ENCODE measurements around the gene KCTD16.

The KCTD16 gene

DNA sequence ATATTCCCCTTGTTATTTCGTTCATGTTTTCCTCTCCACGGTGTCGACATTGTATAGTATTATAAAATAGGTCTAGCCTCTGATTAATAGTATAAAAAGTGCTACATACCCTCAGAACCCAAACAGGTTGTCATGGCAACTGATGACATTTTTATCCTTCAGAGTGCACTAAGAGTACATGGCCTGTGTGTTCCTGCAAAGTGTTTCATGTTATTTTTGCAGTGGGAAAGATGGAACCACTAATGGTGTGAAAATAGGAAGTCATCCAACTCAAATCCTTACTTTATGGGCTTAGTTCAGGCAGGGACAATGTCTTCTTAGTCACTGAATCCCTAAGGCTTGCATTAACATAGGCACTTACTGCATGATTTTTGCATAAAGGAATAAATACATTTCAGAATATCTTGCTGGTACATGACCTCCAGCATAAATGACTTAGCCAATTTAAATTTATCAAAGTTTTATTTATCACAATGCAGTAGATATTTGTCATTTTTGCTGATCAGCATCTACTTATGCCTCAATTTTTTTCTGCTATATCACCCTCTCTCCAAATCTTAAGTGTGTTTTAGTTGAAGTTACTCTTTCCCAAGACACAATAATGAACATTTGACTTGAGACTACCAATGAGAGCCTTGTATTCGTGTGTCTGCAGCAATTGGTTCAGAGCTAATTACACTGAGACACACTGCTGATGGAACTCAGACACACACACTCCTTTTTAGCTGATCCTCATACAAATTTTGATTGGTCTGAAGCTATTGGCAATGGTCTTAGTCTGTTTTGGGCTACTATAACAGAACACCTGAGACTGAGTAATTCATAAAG lies 243.7 kb downstream of the KCTD16 start:
- DNase-seq = no peak

DNA sequence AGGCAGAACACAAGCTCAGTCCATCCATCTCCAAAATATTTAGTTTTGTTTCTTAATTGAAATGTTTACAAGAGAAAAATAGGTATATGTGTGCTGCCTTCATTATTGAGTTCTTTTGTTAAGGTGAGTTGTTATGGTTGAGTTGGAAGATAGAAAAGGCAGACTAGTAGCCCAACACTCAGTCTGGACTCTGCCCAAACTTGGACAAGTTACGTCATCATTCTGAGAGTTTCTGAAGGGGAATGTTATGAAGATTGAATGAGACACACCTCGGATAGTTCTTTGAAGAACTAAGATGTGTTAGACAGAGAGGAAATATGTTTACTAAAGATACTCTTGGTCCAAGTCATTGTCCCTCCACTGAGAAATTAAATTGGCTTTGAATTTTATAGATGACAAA lies 245.5 kb downstream of the KCTD16 start:
- DNase-seq = no peak

DNA sequence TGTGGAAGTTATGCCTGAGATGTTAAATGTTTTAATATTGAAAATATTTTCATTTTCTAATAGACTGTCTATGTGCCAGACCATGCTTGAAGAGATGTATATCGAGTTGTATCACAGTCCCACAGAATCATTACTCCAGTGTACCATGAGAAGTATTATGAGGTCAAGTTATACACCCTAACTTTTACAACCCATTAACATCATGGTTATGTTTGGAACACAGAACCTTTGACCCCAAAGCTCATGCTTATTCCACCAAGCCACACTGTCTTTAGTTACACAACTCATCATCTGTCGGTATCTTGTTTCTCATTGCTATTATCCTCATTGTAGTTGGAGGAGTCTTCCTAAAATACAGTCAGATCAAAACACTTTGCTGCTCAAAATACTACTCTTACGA lies 248.0 kb downstream of the KCTD16 start:
- DNase-seq = no peak

DNA sequence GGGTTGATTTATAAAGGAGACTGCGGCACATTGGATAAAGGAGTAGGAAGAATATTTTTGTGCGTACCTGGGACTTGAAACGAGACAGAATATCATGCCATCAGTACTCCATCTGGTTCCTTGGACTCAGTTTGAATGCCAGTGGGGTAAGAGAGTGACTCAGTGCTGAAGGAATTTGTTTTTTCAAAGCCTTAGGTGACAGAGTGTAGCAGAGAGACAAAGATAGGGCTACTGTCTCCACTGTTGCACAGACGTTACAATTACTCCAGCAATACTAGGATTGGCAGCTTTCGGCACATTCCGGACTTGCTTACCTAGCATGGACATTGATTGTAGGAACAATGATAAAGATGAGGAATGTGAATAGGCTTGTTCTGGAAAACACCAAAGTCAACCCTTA lies 250.7 kb downstream of the KCTD16 start:
- DNase-seq = no peak

DNA sequence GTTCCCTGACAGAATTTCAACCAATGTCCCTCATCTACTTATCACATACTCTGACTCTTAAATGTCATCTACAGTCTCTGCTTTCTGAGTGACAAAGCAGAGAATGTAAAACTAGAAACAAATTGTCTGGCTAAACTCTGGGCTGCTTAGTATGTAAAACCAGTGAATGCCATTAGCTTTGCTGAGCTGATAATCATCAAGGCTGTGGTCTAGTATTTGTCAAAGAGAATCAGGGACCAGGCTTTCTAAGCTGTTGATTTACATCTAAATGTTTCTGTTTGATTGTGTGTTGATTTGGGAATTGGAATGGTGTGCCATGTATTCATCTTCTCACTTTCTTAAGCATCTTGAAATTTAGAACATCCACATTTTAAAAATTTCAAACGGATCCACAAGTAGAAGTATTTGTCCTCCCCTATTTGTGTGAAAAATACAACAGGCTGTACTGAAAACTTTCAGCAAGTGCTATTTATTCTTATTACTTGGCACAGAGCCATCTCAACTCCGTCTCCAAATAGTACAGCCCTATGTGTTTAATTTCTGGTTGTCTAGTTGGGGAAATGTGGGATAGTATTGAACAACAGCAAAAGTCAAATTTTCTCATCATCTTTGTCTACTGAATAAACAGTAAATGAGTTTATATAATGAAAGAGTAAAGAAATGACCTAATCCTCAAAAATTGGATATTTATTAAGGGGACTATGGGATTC lies 251.5 kb downstream of the KCTD16 start:
- no peak for DNase-seq

DNA sequence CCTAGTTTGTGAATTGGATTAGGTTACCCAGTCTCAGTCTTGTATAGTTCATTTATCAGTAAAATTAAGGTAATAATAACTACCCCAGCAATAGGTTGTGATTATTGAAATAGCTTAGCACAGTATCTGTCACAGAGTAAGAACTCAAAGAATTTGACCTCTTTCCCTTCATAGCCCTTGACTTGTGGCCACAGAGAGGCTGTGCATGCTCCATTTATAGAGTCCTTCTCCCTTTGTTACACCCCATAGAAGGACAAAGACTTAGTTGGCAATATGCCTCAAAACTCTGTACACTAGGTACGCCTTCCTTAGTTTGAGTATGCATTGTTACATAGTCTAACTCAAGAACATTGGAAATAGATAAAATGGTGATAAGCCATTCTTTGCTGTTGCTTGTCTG lies 257.2 kb downstream of the KCTD16 start:
- DNase-seq = no peak

DNA sequence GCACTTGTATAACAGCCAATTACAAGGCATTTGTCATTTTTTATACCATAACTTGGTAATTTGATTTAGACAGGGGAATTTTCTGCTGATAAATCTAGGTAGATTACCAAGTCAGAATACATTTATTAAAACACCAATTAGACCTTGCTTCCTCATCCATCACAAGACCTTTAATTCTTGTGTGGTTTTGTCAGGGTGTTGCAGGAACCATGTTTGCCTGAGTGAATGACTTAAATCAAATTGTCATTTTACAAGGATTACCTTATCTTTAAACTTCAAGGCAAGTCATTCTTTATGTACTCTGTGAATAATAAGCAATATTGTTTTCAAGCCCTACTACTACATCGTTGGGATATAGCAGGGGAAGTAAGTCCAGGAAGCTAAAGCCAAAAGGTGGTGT lies 257.7 kb downstream of the KCTD16 start:
- DNase-seq = no peak

DNA sequence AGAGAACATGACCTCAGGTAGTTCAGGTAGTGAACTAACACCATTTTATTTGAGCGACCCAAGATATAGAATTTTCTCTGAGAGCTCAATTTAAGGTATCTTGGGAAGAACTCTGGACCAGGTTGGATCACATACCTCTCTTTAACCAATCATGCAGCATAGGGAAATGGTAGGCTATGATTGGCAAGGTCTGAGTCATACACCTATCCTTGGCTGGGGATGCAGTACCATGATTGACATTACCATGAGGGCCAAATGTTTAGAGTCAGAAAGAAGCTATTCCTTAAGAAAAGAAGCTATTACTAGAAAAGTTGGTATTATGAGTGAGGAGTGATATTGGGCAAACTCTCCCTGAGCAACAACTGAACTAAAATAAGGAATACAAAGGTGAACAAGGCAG lies 258.7 kb downstream of the KCTD16 start:
- no peak for DNase-seq

DNA sequence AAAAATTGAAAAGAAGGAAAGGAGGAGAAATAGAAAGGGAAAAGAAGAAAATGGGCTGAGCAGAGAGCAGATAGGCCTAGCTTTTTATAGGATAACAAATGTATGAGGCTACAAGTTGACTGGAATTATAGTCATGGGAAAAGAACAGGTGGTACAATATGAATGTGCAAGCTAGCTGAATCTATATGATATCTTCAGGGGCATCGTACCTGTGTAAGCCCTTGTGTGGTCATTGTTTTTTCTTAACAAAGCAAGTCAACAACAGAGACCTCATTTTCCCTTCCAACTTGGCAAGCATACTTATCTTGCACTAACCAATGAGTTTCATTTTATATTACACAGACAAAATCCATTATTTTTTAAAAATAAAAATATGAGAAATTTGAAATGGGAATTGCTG lies 259.2 kb downstream of the KCTD16 start:
- no peak for DNase-seq

DNA sequence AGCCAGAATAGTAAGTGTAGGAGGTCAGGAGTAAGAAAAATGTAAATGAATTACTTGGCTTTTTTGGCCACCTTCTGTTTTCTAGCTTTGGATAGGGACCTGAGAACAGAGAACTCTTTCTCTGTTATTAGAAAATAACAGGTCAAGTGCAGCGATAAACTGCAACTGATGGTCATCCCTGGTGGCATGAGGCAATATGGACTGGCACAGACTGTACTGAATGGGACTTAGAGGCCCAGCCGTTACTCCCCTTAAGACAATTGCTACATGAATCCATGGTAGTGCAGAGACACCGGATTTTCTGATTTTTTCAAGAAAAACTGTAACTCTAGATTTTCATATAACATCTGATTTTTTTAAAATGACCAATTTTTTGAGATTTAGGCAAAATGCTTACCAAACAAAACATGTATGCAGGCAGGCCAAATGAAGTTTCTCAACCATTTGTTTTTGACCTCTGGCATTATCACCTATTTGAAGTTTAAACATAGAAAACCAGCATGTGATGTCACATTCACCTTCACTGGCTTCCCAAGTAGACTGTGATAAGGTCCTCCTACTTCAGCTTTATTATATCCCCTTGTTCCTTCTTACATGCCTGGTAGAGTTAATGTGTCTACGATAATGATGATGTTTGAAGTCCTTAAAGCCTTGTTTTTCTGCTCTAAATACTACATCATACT lies 262.6 kb downstream of the KCTD16 start:
- DNase-seq = no peak

DNA sequence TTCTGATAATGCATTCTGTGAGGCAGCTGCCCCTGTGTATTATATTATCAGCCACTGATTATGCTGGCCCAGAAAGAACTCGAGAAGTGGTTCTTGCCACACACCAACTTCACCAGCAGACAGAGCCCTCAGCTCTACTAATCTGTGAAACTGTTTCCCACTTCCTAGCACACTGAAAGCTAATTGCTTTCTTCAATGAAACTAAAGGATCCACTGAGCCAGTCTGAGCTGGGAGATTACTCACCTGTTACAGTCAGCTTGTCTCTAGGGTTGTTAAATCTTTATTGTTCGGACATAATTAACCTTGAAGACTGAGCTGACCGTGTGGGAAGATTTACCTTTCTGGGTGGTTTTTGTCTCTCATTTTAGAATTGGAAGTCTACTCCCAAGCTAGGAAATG lies 263.2 kb downstream of the KCTD16 start:
- DNase-seq = no peak

DNA sequence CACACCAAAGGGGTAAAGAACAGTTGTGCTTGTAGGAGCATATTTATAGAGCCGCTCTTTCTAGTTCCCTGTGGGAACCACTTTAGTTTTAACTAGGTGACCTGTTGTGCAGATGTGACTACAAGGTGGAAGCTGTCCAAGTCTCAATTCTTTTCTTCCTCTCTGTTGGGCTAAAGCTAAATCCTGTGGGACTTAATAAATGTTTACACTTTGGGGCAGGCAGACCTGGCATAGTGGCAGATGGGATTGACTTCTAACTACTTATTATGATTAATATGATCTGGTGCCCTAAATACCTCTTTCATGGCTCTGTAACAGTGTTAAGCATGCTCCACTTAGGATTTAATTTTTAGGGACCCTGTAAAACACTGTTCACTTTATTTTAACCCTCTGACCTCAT lies 265.3 kb downstream of the KCTD16 start:
- no peak for DNase-seq

DNA sequence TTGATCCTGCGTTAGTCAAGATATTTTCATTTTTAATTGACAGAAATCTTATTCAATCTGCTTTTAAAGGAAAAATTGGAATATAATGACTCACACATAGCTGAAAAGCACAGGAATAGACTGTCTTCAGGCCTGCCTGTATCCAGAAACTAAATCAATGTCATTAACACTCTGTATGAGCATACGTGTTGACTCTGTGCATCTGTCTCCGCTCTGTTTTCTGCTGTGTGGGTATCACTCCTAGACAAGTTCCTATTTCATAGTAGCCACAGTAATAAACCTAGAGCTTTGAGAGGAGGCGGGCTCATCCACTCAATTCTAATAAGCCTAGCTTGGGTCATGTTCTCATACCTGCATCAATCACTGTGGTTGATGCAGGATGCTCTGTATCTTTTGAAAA lies 267.6 kb downstream of the KCTD16 start:
- no peak for DNase-seq

DNA sequence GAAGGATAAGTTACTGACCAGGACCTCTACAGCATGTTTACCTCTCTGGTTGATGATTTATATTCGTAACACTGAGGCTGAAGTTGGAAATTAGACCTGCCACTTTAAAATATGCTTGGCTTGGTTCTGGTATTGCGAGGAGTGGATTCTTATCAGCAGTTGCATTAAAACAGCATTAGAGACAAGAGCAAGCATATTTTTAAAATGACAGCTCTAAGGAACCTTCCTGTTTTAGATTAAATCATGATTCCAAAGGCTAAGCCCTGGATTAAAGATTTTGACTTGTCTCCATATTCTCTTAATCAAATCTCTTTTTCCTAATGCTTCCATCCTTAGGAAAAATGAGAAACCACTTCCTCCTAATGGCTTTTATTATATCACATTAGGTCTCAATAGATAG lies 277.8 kb downstream of the KCTD16 start:
- DNase-seq = no peak

DNA sequence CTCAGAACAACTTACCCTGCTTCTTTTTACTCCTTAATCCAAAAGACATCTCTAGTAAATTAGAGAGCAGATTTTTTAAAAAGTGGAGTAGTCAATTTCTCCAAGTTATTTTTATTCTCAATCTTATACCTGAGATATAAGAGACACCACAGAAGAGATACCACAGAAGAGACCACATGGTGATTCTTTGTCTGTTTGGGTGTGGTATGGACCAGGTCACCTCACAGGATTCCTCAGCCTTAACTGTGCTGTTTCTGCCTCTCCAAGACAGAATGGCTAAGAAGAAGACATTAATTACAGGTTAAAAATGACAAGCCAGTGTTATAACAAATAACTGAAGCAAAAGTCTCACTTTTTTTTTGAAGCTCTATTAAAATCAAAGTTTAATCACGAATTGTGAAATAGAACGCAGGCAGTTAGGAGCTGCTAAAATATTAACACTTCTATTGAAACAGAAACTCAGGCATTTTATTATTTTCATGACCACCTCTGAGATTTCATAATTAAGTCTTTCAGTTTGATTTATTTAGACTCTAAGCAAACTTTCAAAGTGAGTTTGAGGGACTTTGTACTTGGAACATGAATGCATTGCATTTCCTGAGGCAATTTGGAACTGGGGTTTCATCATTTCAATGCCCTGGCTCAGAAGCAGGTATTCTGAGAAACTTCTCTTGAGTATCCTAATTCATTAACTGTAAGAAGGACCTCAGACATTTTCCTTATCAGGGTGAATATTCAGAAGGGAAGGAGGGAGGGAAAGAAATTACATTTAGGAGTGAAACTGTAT lies 280.7 kb downstream of the KCTD16 start:
- DNase-seq = no peak

DNA sequence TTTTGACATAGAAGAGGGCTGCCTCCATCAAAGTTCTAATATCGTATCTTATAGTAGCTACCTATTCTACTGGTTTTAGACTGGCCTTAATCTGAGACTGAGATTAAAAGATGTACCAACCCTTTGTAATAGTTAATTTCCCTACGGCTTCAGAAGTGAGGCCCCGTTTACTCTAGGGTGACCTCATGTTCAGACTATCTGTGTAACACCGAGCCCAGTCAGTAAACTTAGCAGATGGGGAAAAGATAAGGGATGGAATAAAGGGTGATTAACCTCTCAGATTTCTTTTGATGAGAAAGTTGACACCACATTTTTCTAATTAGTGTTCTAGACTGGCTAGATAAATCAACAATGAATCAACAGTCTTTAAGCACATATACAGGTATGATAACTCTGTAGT lies 283.1 kb downstream of the KCTD16 start:
- no peak for DNase-seq

DNA sequence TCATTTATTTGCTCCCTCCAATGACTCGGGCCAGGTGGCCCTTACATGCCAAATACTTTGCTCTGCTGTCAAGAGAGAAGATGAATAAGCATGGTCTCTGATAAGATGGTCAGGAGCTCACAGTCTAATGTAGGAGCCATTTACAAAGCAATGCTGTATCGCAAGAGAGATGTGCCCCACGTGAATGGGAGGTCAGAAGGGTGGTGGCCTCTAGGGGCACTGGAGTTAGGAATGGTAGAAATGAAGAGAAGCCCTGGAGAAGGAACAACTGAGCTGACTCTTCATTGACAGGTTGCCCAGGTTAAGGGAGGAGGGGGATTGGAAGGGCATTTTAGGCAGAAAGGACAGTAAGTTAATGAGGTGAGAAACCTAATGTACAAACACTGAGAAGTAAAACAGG lies 286.5 kb downstream of the KCTD16 start:
- DNase-seq = no peak

DNA sequence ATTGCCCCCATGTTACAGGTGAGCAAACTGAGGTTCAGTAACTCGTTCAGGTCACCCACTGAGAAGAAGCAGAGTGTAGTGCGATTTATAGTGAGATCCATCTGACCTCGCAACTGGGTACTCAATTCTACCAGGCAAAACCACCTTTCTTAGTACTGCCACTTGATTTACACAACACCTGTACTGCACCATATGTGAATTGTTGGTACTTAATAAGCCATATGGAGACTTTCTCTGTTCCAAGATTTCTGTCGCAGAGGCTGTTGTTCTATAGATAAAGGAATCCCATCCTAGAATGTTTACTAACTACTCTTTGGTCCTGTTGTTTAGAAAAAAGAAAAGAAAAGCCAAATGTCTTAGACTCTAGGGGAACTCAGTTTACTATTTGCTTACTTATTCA lies 287.5 kb downstream of the KCTD16 start:
- DNase-seq = no peak

DNA sequence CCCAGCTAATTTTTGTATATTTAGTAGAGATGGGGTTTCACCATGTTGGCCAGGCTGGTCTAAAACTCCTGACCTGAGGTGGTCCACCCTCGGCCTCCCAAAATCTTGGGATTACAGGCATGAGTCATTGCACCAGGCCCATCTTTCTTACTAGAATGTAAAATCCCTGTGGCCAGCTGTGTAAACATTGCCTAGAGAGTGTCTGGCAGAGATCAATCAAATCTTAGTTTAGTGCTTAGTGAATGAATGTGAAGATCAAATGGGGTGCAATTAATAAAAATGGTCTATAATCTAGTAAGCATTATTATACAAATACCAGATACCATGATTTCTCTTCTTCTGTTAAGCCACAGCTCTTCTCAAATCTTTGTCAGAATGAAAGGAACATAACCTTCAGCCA lies 289.9 kb downstream of the KCTD16 start:
- DNase-seq = no peak

DNA sequence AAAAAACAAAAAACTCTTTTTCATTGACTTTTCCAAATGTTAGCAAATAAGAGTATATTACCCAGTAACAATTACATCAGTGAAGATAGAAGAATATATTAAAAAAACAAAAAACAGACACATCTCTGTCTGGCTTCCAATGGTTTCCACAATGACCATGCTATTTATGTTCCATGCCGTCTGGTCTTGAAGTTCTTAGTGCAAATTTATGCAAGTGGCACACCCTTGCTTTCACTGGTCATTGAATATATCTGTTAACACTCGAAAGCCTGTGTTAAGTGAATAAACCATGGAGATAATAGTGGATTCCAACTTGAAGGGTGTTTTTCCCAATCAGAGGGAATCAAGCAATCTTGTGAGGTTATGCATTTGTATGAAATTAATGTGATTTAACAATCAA lies 291.9 kb downstream of the KCTD16 start:
- DNase-seq = no peak

DNA sequence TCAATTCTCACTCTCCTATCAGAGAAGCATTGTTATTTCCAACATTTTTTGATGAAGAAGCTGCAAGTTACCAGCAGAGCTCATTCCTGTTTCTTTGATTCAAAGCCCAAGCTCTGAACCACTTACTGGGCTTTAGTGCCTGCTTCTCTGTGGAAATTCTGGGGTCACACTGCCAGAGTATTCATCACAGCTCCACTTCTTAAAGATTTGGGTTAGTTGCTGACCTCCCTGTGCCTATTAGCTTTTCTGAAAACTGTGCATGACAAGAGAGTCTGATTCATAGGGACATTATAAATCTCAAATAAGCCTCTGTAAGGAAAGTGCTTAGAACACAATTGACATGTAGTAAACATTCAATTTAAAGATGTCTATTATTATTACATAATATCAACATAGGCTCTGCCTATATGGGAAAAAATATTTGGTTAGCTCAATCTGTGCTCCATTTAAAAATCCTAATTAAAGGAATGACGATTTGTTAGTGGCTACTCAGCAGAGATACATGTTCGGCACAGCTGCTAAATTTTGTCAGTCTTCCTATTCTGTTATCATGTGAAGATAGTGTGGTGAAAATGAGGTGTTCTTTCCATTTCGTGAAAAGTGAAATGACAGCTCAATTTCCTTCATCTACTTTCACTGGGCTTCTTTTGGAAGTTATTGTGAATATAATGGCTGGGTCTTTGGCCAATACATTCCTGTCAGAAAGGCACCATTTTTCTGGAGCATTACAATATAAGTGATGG lies 293.0 kb downstream of the KCTD16 start:
- no peak for DNase-seq

DNA sequence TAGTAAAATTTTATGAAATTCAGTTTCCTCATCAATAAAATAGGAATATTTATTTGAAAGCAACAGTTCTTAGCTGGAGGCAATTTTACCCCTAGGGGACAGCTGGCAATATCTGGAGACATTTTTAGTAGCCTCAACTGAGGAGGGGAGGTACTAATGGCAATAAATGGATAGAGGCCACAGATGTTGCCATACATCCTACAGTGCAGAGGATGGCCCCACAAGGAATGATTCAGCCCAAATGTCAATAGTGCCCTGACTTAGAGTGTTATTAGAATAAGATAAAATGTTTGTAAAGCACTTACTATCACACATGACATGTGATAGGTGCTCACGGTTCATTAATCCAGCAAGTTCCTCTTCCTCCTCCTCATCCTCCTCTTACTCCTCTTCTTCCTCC lies 293.6 kb downstream of the KCTD16 start:
- no peak for DNase-seq

DNA sequence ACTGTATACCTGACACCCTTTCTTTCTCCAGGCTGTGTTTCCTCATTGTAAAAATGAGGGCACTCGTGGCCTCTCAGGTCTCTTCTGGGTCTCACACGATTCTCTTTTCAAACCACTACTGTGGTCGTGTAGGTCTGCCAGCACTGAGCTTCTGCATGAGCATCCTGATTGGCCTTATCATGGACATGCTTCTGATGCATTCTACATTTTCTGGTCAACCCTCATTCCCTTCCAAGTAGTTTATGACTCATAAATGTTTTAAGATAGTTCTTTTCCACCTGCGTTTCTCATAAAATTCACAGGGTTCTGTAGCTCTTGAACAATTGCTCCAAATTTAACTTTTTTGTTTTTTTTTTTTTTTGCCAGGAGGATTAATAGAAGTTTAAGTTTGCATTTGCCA lies 294.8 kb downstream of the KCTD16 start:
- no peak for DNase-seq
